ENCODE results near the gene PLIN5. TPM values are rescaled to one million over a fixed set of nuclear protein-coding genes. Genes with fewer than 3 reads are reported as not detected.
"Not testable (repeated sequence)": the region's sequence is repeated elsewhere in the genome, so short reads cannot be mapped to it uniquely, and the experiment has no call there.

The PLIN5 gene
- total RNA-seq, 1 experiment from 2014 or later: 2.5 TPM

DNA sequence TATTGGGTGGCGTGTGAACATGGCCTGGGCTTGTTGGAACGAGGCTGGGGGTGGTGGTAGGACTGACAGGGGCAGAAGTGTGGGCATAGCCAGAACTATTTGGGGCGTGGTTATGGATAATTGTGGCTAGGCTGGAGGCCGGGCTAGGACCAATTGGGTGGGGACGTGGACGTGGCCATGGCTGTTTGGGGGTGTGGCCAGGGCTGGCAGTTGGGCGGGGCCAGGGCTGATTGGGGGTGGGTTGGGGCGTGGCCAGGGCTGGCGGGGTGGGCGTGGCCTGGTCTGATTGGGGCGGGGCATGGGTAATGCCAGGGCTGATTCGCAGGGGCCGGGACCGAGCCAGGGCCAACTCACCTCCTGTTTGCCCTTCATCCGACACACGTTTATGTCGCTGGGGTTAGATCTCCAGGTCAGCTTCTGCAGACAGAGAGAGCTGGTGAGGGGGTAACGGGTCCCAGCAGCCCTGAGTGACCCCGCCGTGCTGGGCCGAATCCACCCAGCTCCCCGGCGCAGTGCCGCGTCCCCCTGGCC lies 21.6 kb upstream of the PLIN5 start:
- no peaks in the 10 kb centered on the region for H3K27me3 ChIP-seq (ENCODE audit: control insufficient read depth, insufficient read depth, low read length)
- peaks cover 24% of the 10 kb centered on the region for H3K36me3 ChIP-seq (replicated peaks; ENCODE audit: control insufficient read depth, insufficient read depth, low read length)
- H3K4me3 ChIP-seq (ENCODE audit: insufficient read depth, low read depth, low read length): no peak overlapping the region
- DNase-seq: peak; percentile 100

DNA sequence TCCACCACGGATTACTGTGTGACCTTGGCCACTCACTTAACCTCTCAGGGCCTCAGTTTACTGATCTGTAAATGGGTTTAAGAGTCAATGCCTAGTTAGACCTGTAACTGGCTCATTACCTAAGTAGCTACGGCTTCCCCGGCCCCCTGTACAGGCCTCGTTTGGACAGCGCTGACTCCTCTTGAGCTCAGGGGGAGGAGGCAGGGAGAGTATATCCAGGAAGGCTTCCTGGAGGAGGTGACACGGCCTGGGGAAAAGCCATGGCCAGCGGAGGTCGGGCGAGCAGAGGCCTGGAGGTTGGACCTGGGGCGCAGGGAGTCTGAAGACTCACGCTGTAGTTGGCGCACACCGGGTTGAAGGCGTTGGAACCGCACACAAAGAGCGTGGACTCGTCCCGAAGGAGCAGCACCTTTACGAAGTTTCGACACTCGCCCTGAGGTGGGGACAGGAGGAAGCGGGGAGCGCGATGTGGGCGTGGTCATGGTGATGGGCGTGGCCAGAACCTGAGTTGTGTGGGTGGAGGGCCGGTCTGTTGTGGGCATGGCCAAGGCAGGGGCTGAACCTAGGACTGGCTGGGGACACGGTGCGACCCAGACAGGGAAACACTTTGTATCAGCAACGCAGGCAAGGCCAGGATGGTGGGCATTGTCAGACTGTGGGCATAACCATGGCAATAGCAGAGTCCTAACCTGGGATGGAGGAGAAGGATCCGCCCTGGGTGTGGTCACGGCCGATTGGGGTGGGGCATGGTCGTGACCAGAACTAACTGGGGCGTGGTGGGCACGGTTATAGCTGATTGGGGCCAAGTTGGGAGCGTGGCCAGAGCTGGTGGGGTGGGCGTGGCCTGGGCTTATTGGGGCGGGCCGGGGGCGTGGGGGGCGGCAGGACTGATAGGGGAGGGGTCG lies 20.9 kb upstream of the PLIN5 start:
- DNase-seq: peak; percentile 95
- peaks cover 24% of the 10 kb centered on the region for H3K36me3 ChIP-seq (replicated peaks; ENCODE audit: control insufficient read depth, insufficient read depth, low read length)
- peak overlapping the region; percentile 10; the same call in 1 of the 2 replicates for H3K4me3 ChIP-seq (ENCODE audit: insufficient read depth, low read depth, low read length)
- no peaks in the 10 kb centered on the region for H3K27me3 ChIP-seq (ENCODE audit: control insufficient read depth, insufficient read depth, low read length)

- no peak overlapping the region for H3K4me3 ChIP-seq (ENCODE audit: insufficient read depth, low read depth, low read length)
- H3K36me3 ChIP-seq (replicated peaks; ENCODE audit: control insufficient read depth, insufficient read depth, low read length): peaks cover 27% of the 10 kb centered on the region
- no peak for DNase-seq
- H3K27me3 ChIP-seq (ENCODE audit: control insufficient read depth, insufficient read depth, low read length): no peaks in the 10 kb centered on the region
Observed at GRCh38 chr19:4554717-4555116, 19.7 kb upstream of the PLIN5 start.

- Histone ChIP-seq H3K4me3 (ENCODE audit: insufficient read depth, low read depth, low read length) (no peak overlapping the region), H3K27me3 (ENCODE audit: control insufficient read depth, insufficient read depth, low read length) (no peaks in the 10 kb centered on the region), H3K36me3 (replicated peaks; ENCODE audit: control insufficient read depth, insufficient read depth, low read length) (peaks cover 29% of the 10 kb centered on the region)
- no peak for DNase-seq
Observed at GRCh38 chr19:4553775-4554174, 18.8 kb upstream of the PLIN5 start.

GRCh38 chr19:4553092-4553695 lies 18.2 kb upstream of the PLIN5 start:
- no peak for DNase-seq
- H3K27me3 ChIP-seq (ENCODE audit: control insufficient read depth, insufficient read depth, low read length): no peaks in the 10 kb centered on the region
- no peak overlapping the region for H3K4me3 ChIP-seq (ENCODE audit: insufficient read depth, low read depth, low read length)
- H3K36me3 ChIP-seq (replicated peaks; ENCODE audit: control insufficient read depth, insufficient read depth, low read length): peaks cover 31% of the 10 kb centered on the region

GRCh38 chr19:4552525-4552819 lies 17.4 kb upstream of the PLIN5 start:
- no peak for DNase-seq
- H3K4me3 ChIP-seq (ENCODE audit: insufficient read depth, low read depth, low read length): no peak overlapping the region

DNA sequence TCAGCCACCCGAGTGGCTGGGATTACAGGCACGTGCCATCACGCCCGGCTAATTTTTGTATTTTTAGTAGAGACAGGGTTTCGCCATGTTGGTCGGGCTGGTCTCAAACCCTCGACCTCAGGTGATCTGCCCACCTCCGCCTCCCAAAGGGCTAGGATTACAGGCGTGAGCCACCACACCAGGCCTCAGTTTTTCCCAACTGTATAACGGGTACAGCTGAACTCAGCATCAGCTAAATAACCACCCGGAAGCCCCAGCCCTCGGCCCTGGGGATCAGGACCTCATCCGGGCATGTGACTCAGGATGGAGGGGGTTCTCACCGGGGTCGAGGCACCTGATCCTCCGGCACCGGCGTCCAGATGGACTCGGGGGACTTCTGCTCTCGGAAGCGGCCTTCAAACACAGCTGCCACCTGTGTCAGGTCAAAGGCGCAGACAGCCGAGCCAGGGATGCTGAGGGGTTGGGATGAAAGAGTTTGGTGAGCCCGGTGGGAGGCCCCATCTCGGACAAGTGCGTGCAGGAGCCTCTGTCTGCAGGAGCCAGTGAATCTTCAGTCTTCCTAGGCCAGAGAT lies 15.5 kb upstream of the PLIN5 start:
- Histone ChIP-seq H3K4me3 (ENCODE audit: insufficient read depth, low read depth, low read length) (no peak overlapping the region), H3K36me3 (replicated peaks; ENCODE audit: control insufficient read depth, insufficient read depth, low read length) (peaks cover 30% of the 10 kb centered on the region), H3K27me3 (ENCODE audit: control insufficient read depth, insufficient read depth, low read length) (no peaks in the 10 kb centered on the region)
- DNase-seq: no peak

More at GRCh38 chr19:4552525-4552819, 17.4 kb upstream of the PLIN5 start:
- peaks cover 31% of the 10 kb centered on the region for H3K36me3 ChIP-seq (replicated peaks; ENCODE audit: control insufficient read depth, insufficient read depth, low read length)
- H3K27me3 ChIP-seq (ENCODE audit: control insufficient read depth, insufficient read depth, low read length): no peaks in the 10 kb centered on the region

GRCh38 chr19:4550018-4550417 lies 15.0 kb upstream of the PLIN5 start:
- no peak for DNase-seq
- H3K4me3 ChIP-seq (ENCODE audit: insufficient read depth, low read depth, low read length): no peak overlapping the region

DNA sequence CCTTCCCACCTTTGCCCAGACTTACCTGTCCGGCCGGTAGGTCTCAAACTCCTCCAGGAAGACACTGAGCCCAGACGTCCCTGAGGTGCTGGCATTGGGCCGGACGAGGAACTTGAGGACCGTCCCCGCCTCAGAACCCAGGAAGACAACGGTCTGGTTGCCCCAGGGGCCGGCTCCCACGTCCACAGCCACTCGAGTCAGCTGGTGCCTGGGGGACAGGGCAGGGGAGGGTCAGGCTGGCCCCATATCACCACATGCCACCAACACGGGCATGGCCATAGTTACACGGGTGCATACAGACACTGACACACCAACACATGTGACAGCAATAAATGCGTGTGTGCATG lies 13.2 kb upstream of the PLIN5 start:
- no peak for DNase-seq
- Histone ChIP-seq H3K27me3 (ENCODE audit: control insufficient read depth, insufficient read depth, low read length) (no peaks in the 10 kb centered on the region), H3K4me3 (ENCODE audit: insufficient read depth, low read depth, low read length) (no peak overlapping the region), H3K36me3 (replicated peaks; ENCODE audit: control insufficient read depth, insufficient read depth, low read length) (peaks cover 15% of the 10 kb centered on the region)

More at GRCh38 chr19:4550018-4550417, 15.0 kb upstream of the PLIN5 start:
- peaks cover 25% of the 10 kb centered on the region for H3K36me3 ChIP-seq (replicated peaks; ENCODE audit: control insufficient read depth, insufficient read depth, low read length)
- H3K27me3 ChIP-seq (ENCODE audit: control insufficient read depth, insufficient read depth, low read length): no peaks in the 10 kb centered on the region

DNA sequence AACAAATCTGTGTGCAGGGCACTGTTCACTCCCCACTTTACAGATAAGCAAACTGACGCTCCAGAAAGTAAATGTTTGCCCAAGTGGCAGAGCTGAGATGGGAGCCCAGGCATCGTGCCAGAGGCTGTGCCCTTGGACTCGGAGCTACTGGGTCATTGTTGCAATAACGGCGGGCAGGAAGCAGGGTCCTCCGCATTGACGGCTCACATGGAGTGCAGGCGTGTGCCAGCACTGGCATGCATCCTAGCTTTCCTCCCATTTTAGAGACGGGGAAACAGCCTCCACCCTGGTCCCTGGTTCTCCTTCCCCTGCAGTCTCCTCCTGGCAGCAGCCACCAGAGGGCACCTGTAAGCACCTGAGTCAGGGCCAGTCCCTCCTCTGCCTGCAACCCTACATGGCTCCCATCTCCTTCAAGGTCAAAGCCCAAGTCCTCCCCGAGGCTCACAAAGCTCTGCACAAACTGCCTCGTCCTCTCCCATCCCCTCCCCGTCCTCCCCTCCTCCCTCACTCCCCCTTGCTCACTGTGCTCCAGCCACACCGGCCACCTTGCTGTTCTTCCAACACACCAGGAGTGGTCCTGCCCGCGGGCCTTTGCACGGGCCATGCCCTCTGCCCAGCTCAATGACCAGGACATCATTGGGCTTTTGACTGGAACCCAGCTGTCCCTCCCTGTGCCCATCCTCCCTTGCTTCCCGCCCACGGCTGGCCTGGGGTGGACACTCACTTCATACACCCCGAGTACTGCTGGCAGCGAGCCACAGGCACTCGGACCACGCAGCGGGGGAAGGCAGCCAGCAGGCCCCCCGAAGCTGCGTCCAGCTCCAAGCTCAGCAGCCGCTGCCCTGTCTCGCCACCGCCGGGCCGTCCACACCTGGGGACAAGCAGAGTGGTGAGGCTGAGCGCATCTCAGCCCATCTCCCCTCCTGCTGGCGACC lies 12.5 kb upstream of the PLIN5 start:
- Histone ChIP-seq H3K4me3 (ENCODE audit: insufficient read depth, low read depth, low read length) (no peak overlapping the region), H3K27me3 (ENCODE audit: control insufficient read depth, insufficient read depth, low read length) (no peaks in the 10 kb centered on the region), H3K36me3 (replicated peaks; ENCODE audit: control insufficient read depth, insufficient read depth, low read length) (peaks cover 12% of the 10 kb centered on the region)
- DNase-seq: peak; percentile 70

GRCh38 chr19:4543842-4544647 lies 9.0 kb upstream of the PLIN5 start:
- Histone ChIP-seq H3K4me3 (ENCODE audit: insufficient read depth, low read depth, low read length) (no peak overlapping the region), H3K27me3 (ENCODE audit: control insufficient read depth, insufficient read depth, low read length) (no peaks in the 10 kb centered on the region), H3K36me3 (replicated peaks; ENCODE audit: control insufficient read depth, insufficient read depth, low read length) (peaks cover 3% of the 10 kb centered on the region; the same call in 1 of the 2 replicates)
- DNase-seq: no peak

DNA sequence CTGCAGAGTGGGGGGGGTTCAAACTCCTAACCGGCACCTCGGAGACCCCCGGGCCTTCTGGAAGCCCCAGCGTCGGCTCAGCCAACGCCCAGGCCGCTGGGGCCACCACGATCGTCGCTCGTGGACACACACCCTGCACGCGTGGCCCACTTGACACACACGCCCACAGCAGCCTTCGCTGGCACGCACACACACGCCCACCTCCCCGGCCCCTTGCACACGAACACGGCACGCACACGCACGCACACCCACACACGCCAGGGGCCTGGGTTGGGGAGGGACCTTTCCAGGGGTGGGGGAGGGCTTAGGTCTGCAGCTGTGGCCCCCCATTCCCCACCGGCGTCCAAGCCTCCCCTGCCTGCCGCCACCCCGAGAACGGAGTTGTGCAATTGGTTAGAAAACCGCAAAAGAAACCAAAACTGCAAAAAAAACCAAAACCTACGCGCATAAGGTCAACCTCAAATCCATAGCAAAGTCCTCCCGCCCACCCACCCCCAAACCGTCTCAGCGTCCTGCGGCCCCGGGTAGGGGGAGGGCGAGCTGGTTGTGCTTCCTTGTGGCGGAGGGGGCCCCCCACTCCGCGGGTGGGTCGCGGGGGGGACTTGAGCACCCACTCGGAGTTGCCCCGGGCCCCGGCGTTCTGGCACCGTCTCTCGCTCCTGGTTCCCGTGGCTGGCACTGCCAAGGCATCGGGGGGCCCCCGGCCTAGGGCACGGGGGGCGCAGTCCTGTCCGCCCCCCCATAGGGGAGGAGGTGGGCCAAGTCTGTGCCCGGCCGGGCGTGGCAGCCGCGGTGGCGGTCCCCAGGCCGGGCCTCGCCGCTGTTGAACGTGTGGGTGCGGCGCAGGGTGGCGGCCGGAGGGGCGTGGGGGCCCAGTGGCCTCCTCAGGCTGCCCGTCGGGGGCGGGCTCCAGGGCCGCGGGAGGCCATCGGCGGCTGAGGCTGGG lies 8.1 kb upstream of the PLIN5 start:
- no peaks in the 10 kb centered on the region for H3K27me3 ChIP-seq (ENCODE audit: control insufficient read depth, insufficient read depth, low read length)
- no peak overlapping the region for H3K4me3 ChIP-seq (ENCODE audit: insufficient read depth, low read depth, low read length)
- no peaks in the 10 kb centered on the region; the same call in 1 of the 2 replicates for H3K36me3 ChIP-seq (replicated peaks; ENCODE audit: control insufficient read depth, insufficient read depth, low read length)
- DNase-seq: no peak

DNA sequence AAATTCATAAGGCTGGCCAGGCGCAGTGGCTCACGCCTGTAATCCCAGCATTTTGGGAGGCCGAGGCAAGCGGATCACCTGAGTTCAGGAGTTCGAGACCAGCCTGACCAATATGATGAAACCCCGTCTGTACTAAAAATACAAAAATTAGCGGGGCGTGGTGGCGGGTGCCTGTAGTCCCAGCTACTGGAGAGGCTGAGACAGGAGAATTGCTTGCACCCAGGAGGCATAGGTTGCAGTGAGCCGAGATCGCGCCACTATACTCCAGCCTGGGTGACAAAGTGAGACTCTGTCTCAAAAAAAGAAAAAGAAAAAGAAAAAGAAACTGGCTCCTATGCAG lies 6.8 kb upstream of the PLIN5 start:
- H3K4me3 ChIP-seq (ENCODE audit: insufficient read depth, low read depth, low read length); DNase-seq; H3K36me3 ChIP-seq (replicated peaks; ENCODE audit: control insufficient read depth, insufficient read depth, low read length); H3K27me3 ChIP-seq (ENCODE audit: control insufficient read depth, insufficient read depth, low read length): not testable (repeated sequence)

All from H7 (cell line).